Mucosa of stomach (tissue), 1 donor: Measurements from ENCODE around the gene KCNJ6.

ENCODE experiments used
- H3K27me3 ChIP-seq: one replicate; pipeline ENCODE4 v1.7.0; 2013; ENCODE audit warnings: mild to moderate bottlenecking, low read length; ENCODE audit not compliant: control insufficient read depth, insufficient read depth
- H3K36me3 ChIP-seq: one replicate; pipeline ENCODE4 v1.7.0; 2013; ENCODE audit warnings: low read length; ENCODE audit not compliant: control insufficient read depth, insufficient read depth
- H3K4me1 ChIP-seq: one replicate; pipeline ENCODE4 v1.7.0; 2013; ENCODE audit warnings: mild to moderate bottlenecking, low read length; ENCODE audit not compliant: control insufficient read depth, insufficient read depth
- H3K4me3 ChIP-seq: one replicate; pipeline ENCODE4 v1.7.0; 2013; ENCODE audit warnings: low read length
- H3K9ac ChIP-seq: one replicate; pipeline ENCODE4 v1.7.0; 2013; ENCODE audit warnings: mild to moderate bottlenecking, low read length, moderate library complexity
- H3K9me3 ChIP-seq: one replicate; pipeline ENCODE4 v1.7.0; 2013; ENCODE audit warnings: mild to moderate bottlenecking, low read length, moderate library complexity; ENCODE audit not compliant: control insufficient read depth
- donor health status: Pancreatic carcinoma.

Gene KCNJ6

GRCh38 chr21:37631319-37632117 lies 284.7 kb downstream of the KCNJ6 start:
- Histone ChIP-seq H3K36me3 (no peaks in the 10 kb centered on the region), H3K27me3 (no peaks in the 10 kb centered on the region), H3K4me3 (no peak overlapping the region), H3K4me1 (peaks cover 9% of the 10 kb centered on the region), H3K9ac (no peak overlapping the region), H3K9me3 (no peaks in the 10 kb centered on the region)

GRCh38 chr21:37630872-37631271 lies 285.4 kb downstream of the KCNJ6 start:
- Histone ChIP-seq H3K27me3 (no peaks in the 10 kb centered on the region), H3K4me1 (peaks cover 9% of the 10 kb centered on the region), H3K9ac (no peak overlapping the region), H3K36me3 (no peaks in the 10 kb centered on the region), H3K9me3 (no peaks in the 10 kb centered on the region), H3K4me3 (no peak overlapping the region)

- Histone ChIP-seq H3K27me3 (no peaks in the 10 kb centered on the region), H3K4me3 (no peak overlapping the region), H3K9me3 (no peaks in the 10 kb centered on the region), H3K4me1 (peaks cover 9% of the 10 kb centered on the region), H3K36me3 (no peaks in the 10 kb centered on the region), H3K9ac (no peak overlapping the region)
Measured at GRCh38 chr21:37628362-37628761, 287.9 kb downstream of the KCNJ6 start.

- Histone ChIP-seq H3K9me3 (no peaks in the 10 kb centered on the region), H3K4me1 (peaks cover 9% of the 10 kb centered on the region), H3K4me3 (no peak overlapping the region), H3K27me3 (no peaks in the 10 kb centered on the region), H3K9ac (no peak overlapping the region), H3K36me3 (no peaks in the 10 kb centered on the region)
Measured at GRCh38 chr21:37627561-37627960, 288.7 kb downstream of the KCNJ6 start.

- Histone ChIP-seq H3K9ac (no peak overlapping the region), H3K36me3 (no peaks in the 10 kb centered on the region), H3K9me3 (no peaks in the 10 kb centered on the region), H3K4me3 (no peak overlapping the region), H3K4me1 (peaks cover 9% of the 10 kb centered on the region), H3K27me3 (no peaks in the 10 kb centered on the region)
Measured at GRCh38 chr21:37627074-37627473, 289.2 kb downstream of the KCNJ6 start.

- no peaks in the 10 kb centered on the region for H3K36me3 ChIP-seq
- no peaks in the 10 kb centered on the region for H3K9me3 ChIP-seq
- H3K4me1 ChIP-seq, result peaks cover 9% of the 10 kb centered on the region
- no peaks in the 10 kb centered on the region for H3K27me3 ChIP-seq
- H3K9ac ChIP-seq, result no peak overlapping the region
- no peak overlapping the region for H3K4me3 ChIP-seq
Measured at GRCh38 chr21:37626320-37626719, 289.9 kb downstream of the KCNJ6 start.

GRCh38 chr21:37623689-37624088 lies 292.6 kb downstream of the KCNJ6 start:
- Histone ChIP-seq H3K9me3 (no peaks in the 10 kb centered on the region), H3K36me3 (no peaks in the 10 kb centered on the region), H3K4me3 (no peak overlapping the region), H3K9ac (no peak overlapping the region), H3K27me3 (no peaks in the 10 kb centered on the region), H3K4me1 (peaks cover 9% of the 10 kb centered on the region)

- no peaks in the 10 kb centered on the region for H3K36me3 ChIP-seq
- H3K27me3 ChIP-seq, result no peaks in the 10 kb centered on the region
- H3K9me3 ChIP-seq, result no peaks in the 10 kb centered on the region
- no peak overlapping the region for H3K9ac ChIP-seq
- no peak overlapping the region for H3K4me3 ChIP-seq
- peaks cover 9% of the 10 kb centered on the region for H3K4me1 ChIP-seq
Measured at GRCh38 chr21:37623183-37623582, 293.1 kb downstream of the KCNJ6 start.

- H3K4me3 ChIP-seq, result no peak overlapping the region
- H3K4me1 ChIP-seq, result peaks cover 9% of the 10 kb centered on the region
- no peak overlapping the region for H3K9ac ChIP-seq
- no peaks in the 10 kb centered on the region for H3K9me3 ChIP-seq
- no peaks in the 10 kb centered on the region for H3K27me3 ChIP-seq
- no peaks in the 10 kb centered on the region for H3K36me3 ChIP-seq
Measured at GRCh38 chr21:37622755-37623154, 293.5 kb downstream of the KCNJ6 start.

GRCh38 chr21:37620401-37620800 lies 295.9 kb downstream of the KCNJ6 start:
- H3K9me3 ChIP-seq, result no peaks in the 10 kb centered on the region
- H3K4me1 ChIP-seq, result no peaks in the 10 kb centered on the region
- no peaks in the 10 kb centered on the region for H3K36me3 ChIP-seq
- no peak overlapping the region for H3K9ac ChIP-seq
- H3K4me3 ChIP-seq, result no peak overlapping the region
- no peaks in the 10 kb centered on the region for H3K27me3 ChIP-seq

- Histone ChIP-seq H3K4me3 (no peak overlapping the region), H3K4me1 (no peaks in the 10 kb centered on the region), H3K36me3 (no peaks in the 10 kb centered on the region), H3K9me3 (no peaks in the 10 kb centered on the region), H3K9ac (no peak overlapping the region), H3K27me3 (no peaks in the 10 kb centered on the region)
Measured at GRCh38 chr21:37619464-37619974, 296.7 kb downstream of the KCNJ6 start.

GRCh38 chr21:37618081-37618480 lies 298.2 kb downstream of the KCNJ6 start:
- Histone ChIP-seq H3K27me3 (no peaks in the 10 kb centered on the region), H3K4me3 (no peak overlapping the region), H3K9ac (no peak overlapping the region), H3K9me3 (no peaks in the 10 kb centered on the region), H3K4me1 (no peaks in the 10 kb centered on the region), H3K36me3 (no peaks in the 10 kb centered on the region)
